K562 (cell line): ENCODE data around the gene MUC5B. TPM values are rescaled to one million over a fixed set of nuclear protein-coding genes. Genes with fewer than 3 reads are reported as not detected.

Source experiments
- EP400 ChIP-seq: fragments of 450-650 bp; IDR thresholded peaks from 2 replicates; pipeline ENCODE4 v1.6.1; 2017; ENCODE audit warnings: antibody characterized with exemption, mild to moderate bottlenecking, moderate library complexity
- HDAC6 ChIP-seq: IDR thresholded peaks from 2 replicates; pipeline ENCODE4 v1.6.1; 2012; ENCODE audit warnings: low read depth, mild to moderate bottlenecking, control low read depth, inconsistent platforms, low read length, moderate library complexity
- HIVEP1 ChIP-seq: fragments of 250-450 bp; sonication (Bioruptor Pico); IDR thresholded peaks from 2 replicates; pipeline ENCODE4 v1.4.0; 2020; ENCODE audit warnings: mild to moderate bottlenecking
- ILK ChIP-seq: fragments of 450-650 bp; IDR thresholded peaks from 2 replicates; pipeline ENCODE4 v1.6.1; 2016; ENCODE audit warnings: missing genetic modification characterization, low read depth, mild to moderate bottlenecking, missing compliant biosample characterization, moderate library complexity, borderline replicate concordance
- MAFF ChIP-seq: IDR thresholded peaks from 2 replicates; pipeline ENCODE4 v1.6.1; 2012; ENCODE audit warnings: low read length, improper control_type of control experiment
- PHF20 ChIP-seq: fragments of 450-650 bp; IDR thresholded peaks from 2 replicates; pipeline ENCODE4 v1.6.1; 2018; ENCODE audit not compliant: partially characterized antibody
- PHF21A ChIP-seq: fragments of 450-650 bp; IDR thresholded peaks from 2 replicates; pipeline ENCODE4 v1.6.1; 2017; ENCODE audit warnings: low read depth, borderline replicate concordance
- SMAD3 ChIP-seq: fragments of 450-650 bp; formaldehyde crosslinking; conservative IDR thresholded peaks from 2 replicates; pipeline ENCODE4 v1.4.0; 2020; ENCODE audit warnings: mild to moderate bottlenecking
- ZKSCAN1 ChIP-seq: fragments of 150-350 bp; IDR thresholded peaks from 2 replicates; pipeline ENCODE4 v1.6.1; 2016; ENCODE audit warnings: low read depth, low read length
- ZNF778 ChIP-seq: fragments of 450-650 bp; formaldehyde crosslinking; IDR thresholded peaks from 2 replicates; pipeline ENCODE4 v1.4.0; 2020; ENCODE audit warnings: mild to moderate bottlenecking, moderate library complexity
- polyA plus RNA-seq, 8 experiments: library from polyadenylated mRNA; depleted of rRNA in 4 of 8; stranded (reverse) in 5 of 8; unstranded in 3 of 8; fragments of >200 nt; fragmentation: Nextera tagmentation in 2 of 8; fragmentation: Illumina TruSeq in 1 of 8; extraction: Ambion mirVana in 2 of 8; extraction: Trizol in 1 of 8; gene quantifications; 2 replicates each; pipeline versions ENCODE4 v1.2.1 to v1.2.3, GENCODE V29; 2011 to 2014; ENCODE audit warnings: inconsistent platforms in 1 of 8, missing spikeins in 1 of 8
- total RNA-seq, 7 experiments: library from RNA; depleted of rRNA in 6 of 7; stranded (reverse); fragments of >200 nt in 6 of 7; fragmentation: Illumina TruSeq in 2 of 7; extraction: Trizol in 2 of 7; gene quantifications; 2 replicates each; pipeline versions ENCODE4 v1.2.1 to v1.2.3, GENCODE V29; 2011 to 2021; ENCODE audit warnings: low replicate concordance in 1 of 7
- TF ChIP-seq, protein P1 (sequence below): IDR thresholded peaks from 2 replicates; pipeline ENCODE4 v1.6.1; 2012; ENCODE audit warnings: low read depth, low read length, improper control_type of control experiment, borderline replicate concordance
- TF ChIP-seq, protein P2 (sequence below), 2 experiments: fragments of 450-650 bp; conservative IDR thresholded peaks; 2 replicates each; pipeline ENCODE4 v1.6.1; 2017; ENCODE audit warnings: mild to moderate bottlenecking in 2 of 2, moderate library complexity in 2 of 2
- TF ChIP-seq, protein P3 (sequence below): conservative IDR thresholded peaks from 2 replicates; pipeline ENCODE4 v1.6.1; 2011; ENCODE audit warnings: low read depth, mild to moderate bottlenecking, low read length; ENCODE audit not compliant: control insufficient read depth
- TF ChIP-seq, protein P4 (sequence below): fragments of 250-450 bp; sonication (Bioruptor Pico); IDR thresholded peaks from 2 replicates; pipeline ENCODE4 v1.8.0; 2022; ENCODE audit warnings: inconsistent platforms
- TF ChIP-seq, protein P5 (sequence below): sonication (generic); formaldehyde crosslinking; IDR thresholded peaks from 2 replicates; pipeline ENCODE4 v1.8.1; 2023; ENCODE audit warnings: mild to moderate bottlenecking, missing genetic modification reagents
- TF ChIP-seq, protein P6 (sequence below): fragments of 450-650 bp; formaldehyde crosslinking; IDR thresholded peaks from 2 replicates; pipeline ENCODE4 v1.4.0; 2020; ENCODE audit warnings: mild to moderate bottlenecking, moderate library complexity

MUC5B gene
- total and polyA plus RNA-seq, 9 of the 15 experiments (the other 6 are each of a cell fraction or from before 2014, with no cell fraction given) = 0.04 to 0.95 TPM; not detected in 7

DNA sequence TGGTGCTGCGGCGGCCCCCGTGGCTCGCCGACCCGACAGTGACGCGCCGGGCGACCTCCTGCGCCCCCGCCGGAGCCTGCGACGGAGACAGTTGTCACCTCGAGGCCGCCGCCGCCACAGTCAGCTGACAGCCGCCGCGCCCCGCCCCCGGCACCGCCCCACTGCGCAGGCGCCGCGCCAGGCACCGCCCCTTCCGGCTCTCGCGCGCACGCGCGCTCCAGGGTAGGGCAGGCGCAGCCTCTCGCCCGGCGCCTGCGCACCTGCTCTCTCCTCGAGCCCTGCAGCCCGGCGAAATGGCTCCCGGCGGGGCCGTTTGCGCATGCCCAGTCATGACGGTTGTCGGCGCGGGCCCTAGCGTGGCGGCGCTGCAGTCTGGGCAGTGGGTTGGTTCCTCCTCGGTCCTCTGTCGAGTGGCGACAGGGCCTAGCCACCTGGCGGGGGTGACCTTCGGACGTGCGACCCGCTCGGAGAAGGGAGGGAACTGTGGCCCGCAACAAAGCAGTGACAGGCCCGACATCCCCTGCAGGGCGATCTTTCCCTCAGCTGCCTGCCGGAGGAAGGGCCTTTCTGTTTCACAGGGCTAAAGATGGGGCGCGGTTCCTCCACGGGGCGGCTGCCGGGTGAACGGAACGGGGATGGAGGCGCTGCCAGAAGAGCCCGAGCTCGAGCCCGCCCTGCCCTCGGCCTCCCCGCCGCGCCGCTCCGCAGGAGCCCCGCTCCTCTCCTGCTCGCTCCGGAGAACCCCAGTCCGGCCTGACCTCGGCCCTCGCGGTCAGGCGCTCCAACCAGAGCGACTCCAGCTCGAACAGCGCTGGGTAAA is 86.8 kb downstream of the MUC5B start, which contains the start of gene TOLLIP (continued):
- TF ChIP-seq, protein P1, sequence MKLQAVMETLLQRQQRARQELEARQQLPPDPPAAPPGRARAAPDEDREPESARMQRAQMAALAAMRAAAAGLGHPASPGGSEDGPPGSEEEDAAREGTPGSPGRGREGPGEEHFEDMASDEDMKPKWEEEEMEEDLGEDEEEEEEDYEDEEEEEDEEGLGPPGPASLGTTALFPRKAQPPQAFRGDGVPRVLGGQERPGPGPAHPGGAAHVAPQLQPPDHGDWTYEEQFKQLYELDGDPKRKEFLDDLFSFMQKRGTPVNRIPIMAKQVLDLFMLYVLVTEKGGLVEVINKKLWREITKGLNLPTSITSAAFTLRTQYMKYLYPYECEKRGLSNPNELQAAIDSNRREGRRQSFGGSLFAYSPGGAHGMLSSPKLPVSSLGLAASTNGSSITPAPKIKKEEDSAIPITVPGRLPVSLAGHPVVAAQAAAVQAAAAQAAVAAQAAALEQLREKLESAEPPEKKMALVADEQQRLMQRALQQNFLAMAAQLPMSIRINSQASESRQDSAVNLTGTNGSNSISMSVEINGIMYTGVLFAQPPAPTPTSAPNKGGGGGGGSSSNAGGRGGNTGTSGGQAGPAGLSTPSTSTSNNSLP = no peak
- TF ChIP-seq, protein P2, sequence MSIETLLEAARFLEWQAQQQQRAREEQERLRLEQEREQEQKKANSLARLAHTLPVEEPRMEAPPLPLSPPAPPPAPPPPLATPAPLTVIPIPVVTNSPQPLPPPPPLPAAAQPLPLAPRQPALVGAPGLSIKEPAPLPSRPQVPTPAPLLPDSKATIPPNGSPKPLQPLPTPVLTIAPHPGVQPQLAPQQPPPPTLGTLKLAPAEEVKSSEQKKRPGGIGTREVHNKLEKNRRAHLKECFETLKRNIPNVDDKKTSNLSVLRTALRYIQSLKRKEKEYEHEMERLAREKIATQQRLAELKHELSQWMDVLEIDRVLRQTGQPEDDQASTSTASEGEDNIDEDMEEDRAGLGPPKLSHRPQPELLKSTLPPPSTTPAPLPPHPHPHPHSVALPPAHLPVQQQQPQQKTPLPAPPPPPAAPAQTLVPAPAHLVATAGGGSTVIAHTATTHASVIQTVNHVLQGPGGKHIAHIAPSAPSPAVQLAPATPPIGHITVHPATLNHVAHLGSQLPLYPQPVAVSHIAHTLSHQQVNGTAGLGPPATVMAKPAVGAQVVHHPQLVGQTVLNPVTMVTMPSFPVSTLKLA (conservative IDR thresholded peaks at IDR 0.05) = peak in 1 of 2 experiments; percentile 43; a peak in 1 of 4 replicates
- TF ChIP-seq SMAD3 (CRISPR knock-in tag) (peak; percentile 69; the same call in 1 of the 2 replicates), ILK (tag) (no peak), HIVEP1 (no peak), ZNF778 (CRISPR knock-in tag) (no peak), PHF20 (peak; percentile 88), HDAC6 (no peak), EP400 (no peak), ZKSCAN1 (0 out of 2 replicates have a peak, but pooled peaks have one; percentile 19), PHF21A (no peak), MAFF (no peak)
- TF ChIP-seq, protein P3, sequence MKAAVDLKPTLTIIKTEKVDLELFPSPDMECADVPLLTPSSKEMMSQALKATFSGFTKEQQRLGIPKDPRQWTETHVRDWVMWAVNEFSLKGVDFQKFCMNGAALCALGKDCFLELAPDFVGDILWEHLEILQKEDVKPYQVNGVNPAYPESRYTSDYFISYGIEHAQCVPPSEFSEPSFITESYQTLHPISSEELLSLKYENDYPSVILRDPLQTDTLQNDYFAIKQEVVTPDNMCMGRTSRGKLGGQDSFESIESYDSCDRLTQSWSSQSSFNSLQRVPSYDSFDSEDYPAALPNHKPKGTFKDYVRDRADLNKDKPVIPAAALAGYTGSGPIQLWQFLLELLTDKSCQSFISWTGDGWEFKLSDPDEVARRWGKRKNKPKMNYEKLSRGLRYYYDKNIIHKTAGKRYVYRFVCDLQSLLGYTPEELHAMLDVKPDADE = peak; percentile 37; the same call in 1 of the 2 replicates
- TF ChIP-seq, protein P4, sequence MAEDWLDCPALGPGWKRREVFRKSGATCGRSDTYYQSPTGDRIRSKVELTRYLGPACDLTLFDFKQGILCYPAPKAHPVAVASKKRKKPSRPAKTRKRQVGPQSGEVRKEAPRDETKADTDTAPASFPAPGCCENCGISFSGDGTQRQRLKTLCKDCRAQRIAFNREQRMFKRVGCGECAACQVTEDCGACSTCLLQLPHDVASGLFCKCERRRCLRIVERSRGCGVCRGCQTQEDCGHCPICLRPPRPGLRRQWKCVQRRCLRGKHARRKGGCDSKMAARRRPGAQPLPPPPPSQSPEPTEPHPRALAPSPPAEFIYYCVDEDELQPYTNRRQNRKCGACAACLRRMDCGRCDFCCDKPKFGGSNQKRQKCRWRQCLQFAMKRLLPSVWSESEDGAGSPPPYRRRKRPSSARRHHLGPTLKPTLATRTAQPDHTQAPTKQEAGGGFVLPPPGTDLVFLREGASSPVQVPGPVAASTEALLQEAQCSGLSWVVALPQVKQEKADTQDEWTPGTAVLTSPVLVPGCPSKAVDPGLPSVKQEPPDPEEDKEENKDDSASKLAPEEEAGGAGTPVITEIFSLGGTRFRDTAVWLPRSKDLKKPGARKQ (CRISPR knock-in tag) = peak; percentile 76; the same call in 1 of the 2 replicates
- TF ChIP-seq, protein P5, sequence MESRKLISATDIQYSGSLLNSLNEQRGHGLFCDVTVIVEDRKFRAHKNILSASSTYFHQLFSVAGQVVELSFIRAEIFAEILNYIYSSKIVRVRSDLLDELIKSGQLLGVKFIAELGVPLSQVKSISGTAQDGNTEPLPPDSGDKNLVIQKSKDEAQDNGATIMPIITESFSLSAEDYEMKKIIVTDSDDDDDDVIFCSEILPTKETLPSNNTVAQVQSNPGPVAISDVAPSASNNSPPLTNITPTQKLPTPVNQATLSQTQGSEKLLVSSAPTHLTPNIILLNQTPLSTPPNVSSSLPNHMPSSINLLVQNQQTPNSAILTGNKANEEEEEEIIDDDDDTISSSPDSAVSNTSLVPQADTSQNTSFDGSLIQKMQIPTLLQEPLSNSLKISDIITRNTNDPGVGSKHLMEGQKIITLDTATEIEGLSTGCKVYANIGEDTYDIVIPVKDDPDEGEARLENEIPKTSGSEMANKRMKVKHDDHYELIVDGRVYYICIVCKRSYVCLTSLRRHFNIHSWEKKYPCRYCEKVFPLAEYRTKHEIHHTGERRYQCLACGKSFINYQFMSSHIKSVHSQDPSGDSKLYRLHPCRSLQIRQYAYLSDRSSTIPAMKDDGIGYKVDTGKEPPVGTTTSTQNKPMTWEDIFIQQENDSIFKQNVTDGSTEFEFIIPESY (CRISPR knock-in tag) = peak; percentile 71
- TF ChIP-seq, protein P6, sequence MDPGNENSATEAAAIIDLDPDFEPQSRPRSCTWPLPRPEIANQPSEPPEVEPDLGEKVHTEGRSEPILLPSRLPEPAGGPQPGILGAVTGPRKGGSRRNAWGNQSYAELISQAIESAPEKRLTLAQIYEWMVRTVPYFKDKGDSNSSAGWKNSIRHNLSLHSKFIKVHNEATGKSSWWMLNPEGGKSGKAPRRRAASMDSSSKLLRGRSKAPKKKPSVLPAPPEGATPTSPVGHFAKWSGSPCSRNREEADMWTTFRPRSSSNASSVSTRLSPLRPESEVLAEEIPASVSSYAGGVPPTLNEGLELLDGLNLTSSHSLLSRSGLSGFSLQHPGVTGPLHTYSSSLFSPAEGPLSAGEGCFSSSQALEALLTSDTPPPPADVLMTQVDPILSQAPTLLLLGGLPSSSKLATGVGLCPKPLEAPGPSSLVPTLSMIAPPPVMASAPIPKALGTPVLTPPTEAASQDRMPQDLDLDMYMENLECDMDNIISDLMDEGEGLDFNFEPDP (CRISPR knock-in tag) = 0 out of 2 replicates have a peak, but pooled peaks have one; percentile 44
